ENCODE data around the gene LCN6.

GRCh38 chr9:136707849-136708517 lies 40.3 kb downstream of the LCN6 start:
- TF ChIP-seq, protein P1, sequence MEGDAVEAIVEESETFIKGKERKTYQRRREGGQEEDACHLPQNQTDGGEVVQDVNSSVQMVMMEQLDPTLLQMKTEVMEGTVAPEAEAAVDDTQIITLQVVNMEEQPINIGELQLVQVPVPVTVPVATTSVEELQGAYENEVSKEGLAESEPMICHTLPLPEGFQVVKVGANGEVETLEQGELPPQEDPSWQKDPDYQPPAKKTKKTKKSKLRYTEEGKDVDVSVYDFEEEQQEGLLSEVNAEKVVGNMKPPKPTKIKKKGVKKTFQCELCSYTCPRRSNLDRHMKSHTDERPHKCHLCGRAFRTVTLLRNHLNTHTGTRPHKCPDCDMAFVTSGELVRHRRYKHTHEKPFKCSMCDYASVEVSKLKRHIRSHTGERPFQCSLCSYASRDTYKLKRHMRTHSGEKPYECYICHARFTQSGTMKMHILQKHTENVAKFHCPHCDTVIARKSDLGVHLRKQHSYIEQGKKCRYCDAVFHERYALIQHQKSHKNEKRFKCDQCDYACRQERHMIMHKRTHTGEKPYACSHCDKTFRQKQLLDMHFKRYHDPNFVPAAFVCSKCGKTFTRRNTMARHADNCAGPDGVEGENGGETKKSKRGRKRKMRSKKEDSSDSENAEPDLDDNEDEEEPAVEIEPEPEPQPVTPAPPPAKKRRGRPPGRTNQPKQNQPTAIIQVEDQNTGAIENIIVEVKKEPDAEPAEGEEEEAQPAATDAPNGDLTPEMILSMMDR (IDR thresholded peaks at IDR 0.05; ENCODE audit: low read length): no peak
- TF ChIP-seq EZH2 (optimal IDR thresholded peaks at IDR 0.05; ENCODE audit: low read depth, low read length): no peak
- no peak for TF ChIP-seq EZH2phosphoT487 (IDR thresholded peaks at IDR 0.05; ENCODE audit: low read length)
